HepG2 (cell line): ENCODE results near the gene NKD1. TPM values are rescaled to one million over a fixed set of nuclear protein-coding genes. Genes with fewer than 3 reads are reported as not detected.

Source experiments
- ATAC-seq: fragments of 200-7000 bp; cut with Tn5 transposase; 3 replicates; pipeline ENCODE4 v1.9.1; 2020; ENCODE audit warnings: mild to moderate bottlenecking, moderate library complexity
- BruUV-seq: library from RNA; stranded (reverse); fragments of 400-500 nt; replicated peaks from 2 replicates; lab custom pipeline; 2021; lab: Mats Ljungman, UMichigan
- CTCF ChIA-PET: fragments of 300-600 bp; formaldehyde crosslinking; extraction: SDS; loops from one replicate; lab custom pipeline; 2021; ENCODE audit warnings: low total read pairs, inconsistent platforms, low intra/inter-chr PET ratio; lab: Yijun Ruan, JAX
- POLR2A ChIA-PET: fragments of 350-600 bp; sonication (Branson Sonifier 250); formaldehyde crosslinking; loops from one replicate; lab custom pipeline; 2020; ENCODE audit warnings: antibody characterized with exemption, inconsistent platforms; lab: Yijun Ruan, JAX
- DNase-seq: peaks from one replicate; pipeline ENCODE4 v3.0.0-alpha.2; 2015; ENCODE audit warnings: low spot score
- FAIRE-seq: peaks from 3 replicates; lab custom pipeline; 2011; peaks lifted over from hg19 to GRCh38; lab: Jason Lieb, UNC
- H2AFZ ChIP-seq: one replicate; pipeline ENCODE4 v1.6.1; 2011; ENCODE audit warnings: low read length, inconsistent platforms
- H3K27ac ChIP-seq: fragments of 300-600 bp; 3 replicates; pipeline ENCODE4 v1.8.0; 2011; ENCODE audit warnings: mixed run types, mild to moderate bottlenecking, mixed read lengths, low read length, inconsistent platforms; ENCODE audit not compliant: insufficient read depth; ENCODE audit errors: extremely low read length
- H3K27me3 ChIP-seq, 2 experiments: fragments of 200-600 bp in 1 of 2; 2 replicates in 1 of 2; 3 replicates in 1 of 2; pipeline versions ENCODE4 v1.6.0 to v1.8.0; 2011; ENCODE audit warnings: low read length in 2 of 2, mild to moderate bottlenecking in 2 of 2, moderate library complexity in 2 of 2, inconsistent platforms in 1 of 2; ENCODE audit not compliant: insufficient read depth in 2 of 2, control insufficient read depth in 1 of 2
- H3K36me3 ChIP-seq, 2 experiments: fragments of 200-600 bp in 1 of 2; replicated peaks in 1 of 2; 2 replicates in 1 of 2; 3 replicates in 1 of 2; pipeline versions ENCODE4 v1.5.1 to v1.8.0; 2011; ENCODE audit warnings: low read length in 2 of 2, inconsistent platforms in 1 of 2; ENCODE audit not compliant: insufficient read depth in 2 of 2, control insufficient read depth in 1 of 2
- H3K4me1 ChIP-seq: 2 replicates; pipeline ENCODE4 v1.5.1; 2012; ENCODE audit warnings: low read length, inconsistent platforms; ENCODE audit not compliant: insufficient read depth
- H3K4me2 ChIP-seq: 2 replicates; pipeline ENCODE4 v1.6.0; 2011; ENCODE audit warnings: low read depth, low read length, inconsistent platforms
- H3K4me3 ChIP-seq, 3 experiments: fragments of 200-600 bp in 1 of 3; sonication (generic), shearing (Covaris generic) in 1 of 3; replicated peaks in 1 of 3; 2 replicates each; pipeline ENCODE4 v1.5.1; 2011 to 2016; ENCODE audit warnings: low read length in 3 of 3, inconsistent platforms in 2 of 3, low read depth in 2 of 3, mild to moderate bottlenecking in 2 of 3, control low read depth in 1 of 3, mixed read lengths in 1 of 3; ENCODE audit not compliant: insufficient read depth in 1 of 3
- H3K79me2 ChIP-seq: one replicate; pipeline ENCODE4 v1.6.1; 2011; ENCODE audit warnings: low read length, inconsistent platforms; ENCODE audit not compliant: insufficient read depth
- H3K9ac ChIP-seq: 2 replicates; pipeline ENCODE4 v1.6.0; 2011; ENCODE audit warnings: mild to moderate bottlenecking, low read depth, low read length, inconsistent platforms; ENCODE audit not compliant: insufficient read depth
- H3K9me3 ChIP-seq: 2 replicates; pipeline ENCODE4 v1.5.1; 2012; ENCODE audit warnings: mild to moderate bottlenecking, low read length
- H4K20me1 ChIP-seq: 2 replicates; pipeline ENCODE4 v1.6.0; 2011; ENCODE audit warnings: inconsistent platforms, mild to moderate bottlenecking, low read length, moderate library complexity; ENCODE audit not compliant: insufficient read depth
- ATRX ChIP-seq: sonication (generic); formaldehyde crosslinking; IDR thresholded peaks from 2 replicates; pipeline ENCODE4 v1.4.0; 2020; ENCODE audit warnings: missing genetic modification reagents, borderline replicate concordance
- CENPBD1 ChIP-seq: sonication (generic); formaldehyde crosslinking; IDR thresholded peaks from 2 replicates; pipeline ENCODE4 v1.8.0; 2022; ENCODE audit warnings: missing genetic modification reagents, low read depth, mild to moderate bottlenecking, borderline replicate concordance
- FOXA1 ChIP-seq, 2 experiments: fragments of 450-650 bp in 1 of 2; sonication (generic) in 1 of 2; formaldehyde crosslinking in 1 of 2; IDR thresholded peaks; 2 replicates each; pipeline versions ENCODE4 v1.4.0 to v1.6.1; 2016 to 2020; ENCODE audit warnings: missing genetic modification reagents in 1 of 2
- GTF3A ChIP-seq: sonication (generic); formaldehyde crosslinking; conservative IDR thresholded peaks from 2 replicates; pipeline ENCODE4 v1.4.0; 2020; ENCODE audit warnings: mild to moderate bottlenecking, missing genetic modification reagents
- MZF1 ChIP-seq: sonication (generic); formaldehyde crosslinking; IDR thresholded peaks from 2 replicates; pipeline ENCODE4 v1.8.1; 2023; ENCODE audit warnings: mild to moderate bottlenecking, missing genetic modification reagents, borderline replicate concordance
- NFATC3 ChIP-seq: sonication (generic); formaldehyde crosslinking; IDR thresholded peaks from 2 replicates; pipeline ENCODE4 v1.5.1; 2020; ENCODE audit warnings: mild to moderate bottlenecking, missing genetic modification reagents
- NFIB ChIP-seq: sonication (generic); formaldehyde crosslinking; IDR thresholded peaks from 2 replicates; pipeline ENCODE4 v1.9.0; 2021; ENCODE audit warnings: missing genetic modification reagents, mild to moderate bottlenecking, borderline replicate concordance
- RAD51 ChIP-seq: fragments of 450-650 bp; IDR thresholded peaks from 2 replicates; pipeline ENCODE4 v1.6.1; 2016; ENCODE audit warnings: borderline replicate concordance
- SMARCE1 ChIP-seq: fragments of 450-650 bp; IDR thresholded peaks from 2 replicates; pipeline ENCODE4 v1.6.1; 2017; ENCODE audit warnings: borderline replicate concordance
- ZNF18 ChIP-seq: sonication (generic); formaldehyde crosslinking; IDR thresholded peaks from 2 replicates; pipeline ENCODE4 v1.8.0; 2022; ENCODE audit warnings: mild to moderate bottlenecking, missing genetic modification reagents; ENCODE audit not compliant: insufficient replicate concordance
- ZNF446 ChIP-seq: sonication (generic); formaldehyde crosslinking; IDR thresholded peaks from 2 replicates; pipeline ENCODE4 v1.5.0; 2020; ENCODE audit warnings: mild to moderate bottlenecking, missing genetic modification reagents
- ZSCAN21 ChIP-seq: sonication (generic); formaldehyde crosslinking; IDR thresholded peaks from 2 replicates; pipeline ENCODE4 v1.8.0; 2022; ENCODE audit warnings: mild to moderate bottlenecking, missing genetic modification reagents, moderate library complexity, borderline replicate concordance
- WGBS: methylation state at CpG from one replicate; pipeline ENCODE4 v1.1.6; 2017; ENCODE audit warnings: low lambda C conversion rate; 5-methylcytosine and 5-hydroxymethylcytosine counted together
- in situ Hi-C: cut with HindIII; loops from 2 replicates; pipeline ENCODE4 v1.10.0; 2017; ENCODE audit warnings: low pct_unique_long_range_greater_than_20kb; ENCODE audit not compliant: extremely low pct_ligation_motif_present
- intact Hi-C: fragments of 100-400 bp; cut with micrococcal nuclease; formaldehyde crosslinking; loops from one replicate; pipeline ENCODE4 v1.10.0; 2022; ENCODE audit not compliant: unreplicated experiment
- polyA plus RNA-seq, 8 experiments: library from polyadenylated mRNA; depleted of rRNA in 3 of 8; stranded (reverse) in 7 of 8; unstranded in 1 of 8; fragments of >200 nt; fragmentation: Illumina TruSeq in 4 of 8; extraction: Trizol in 4 of 8; gene quantifications; 2 replicates each; pipeline versions ENCODE4 v1.2.1 to v1.2.3, GENCODE V29; 2011 to 2016; ENCODE audit warnings: low read depth in 4 of 8, missing spikeins in 1 of 8, mixed read lengths in 1 of 8; ENCODE audit not compliant: insufficient read depth in 1 of 8
- total RNA-seq, 5 experiments: library from RNA; depleted of rRNA; stranded (reverse); fragments of >200 nt; fragmentation: Illumina TruSeq; extraction: Trizol; gene quantifications; 2 replicates each; pipeline ENCODE4 v1.2.3, GENCODE V29; 2016; ENCODE audit warnings: low read depth in 1 of 5
- TF ChIP-seq, protein P1 (sequence below): sonication (generic); formaldehyde crosslinking; IDR thresholded peaks from 2 replicates; pipeline ENCODE4 v1.4.0; 2020; ENCODE audit warnings: missing genetic modification reagents, borderline replicate concordance
- TF ChIP-seq, protein P2 (sequence below): sonication (generic); formaldehyde crosslinking; IDR thresholded peaks from 2 replicates; pipeline ENCODE4 v1.5.0; 2020; ENCODE audit warnings: missing genetic modification reagents

NKD1 gene
- total and polyA plus RNA-seq, 2 of the 13 experiments (the other 11 are each of a cell fraction or from before 2014, with no cell fraction given): 70.4 to 121 TPM

DNA sequence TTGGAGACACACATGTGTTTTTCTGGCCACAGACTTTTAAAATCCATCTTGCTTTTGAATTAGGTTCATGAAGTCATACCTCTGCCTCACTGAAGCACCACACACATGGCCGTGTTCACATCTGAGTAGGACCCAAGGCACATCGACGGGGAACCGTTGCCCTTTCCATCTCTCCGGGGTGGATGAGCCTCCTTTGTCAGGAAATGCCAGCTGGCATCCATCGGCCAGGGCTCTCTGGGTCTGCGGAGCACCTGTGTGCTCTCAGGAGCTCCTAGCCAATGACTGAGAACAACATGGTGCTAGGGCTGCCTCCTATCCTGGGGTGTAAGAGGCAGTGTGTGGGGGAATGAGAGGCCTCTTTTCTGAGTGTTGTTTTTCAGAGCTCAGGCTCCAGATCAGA, 24.5 kb upstream of the NKD1 start:
- H2AFZ ChIP-seq: no peak overlapping the region
- intact Hi-C loops (loop anchor here (5.0 kb wide), 2 partner anchors 56 to 151 kb away; no protein-coding TSS in a partner anchor), in situ Hi-C loops (no loop called here)
- no peak for ATAC-seq
- no peak overlapping the region for H3K27ac ChIP-seq
- peaks cover 54% of the 10 kb centered on the region for H3K4me1 ChIP-seq
- TF ChIP-seq, protein P1, sequence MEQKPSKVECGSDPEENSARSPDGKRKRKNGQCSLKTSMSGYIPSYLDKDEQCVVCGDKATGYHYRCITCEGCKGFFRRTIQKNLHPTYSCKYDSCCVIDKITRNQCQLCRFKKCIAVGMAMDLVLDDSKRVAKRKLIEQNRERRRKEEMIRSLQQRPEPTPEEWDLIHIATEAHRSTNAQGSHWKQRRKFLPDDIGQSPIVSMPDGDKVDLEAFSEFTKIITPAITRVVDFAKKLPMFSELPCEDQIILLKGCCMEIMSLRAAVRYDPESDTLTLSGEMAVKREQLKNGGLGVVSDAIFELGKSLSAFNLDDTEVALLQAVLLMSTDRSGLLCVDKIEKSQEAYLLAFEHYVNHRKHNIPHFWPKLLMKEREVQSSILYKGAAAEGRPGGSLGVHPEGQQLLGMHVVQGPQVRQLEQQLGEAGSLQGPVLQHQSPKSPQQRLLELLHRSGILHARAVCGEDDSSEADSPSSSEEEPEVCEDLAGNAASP (CRISPR knock-in tag): no peak
- no peak for TF ChIP-seq ZNF446 (CRISPR knock-in tag)
- TF ChIP-seq FOXA1 (IDR thresholded peaks at IDR 0.05): no peak
- TF ChIP-seq FOXA1 (CRISPR knock-in tag; IDR thresholded peaks at IDR 0.05): no peak
- no peak for TF ChIP-seq RAD51
- TF ChIP-seq NFATC3 (CRISPR knock-in tag): no peak
- TF ChIP-seq NFIB (CRISPR knock-in tag): no peak
- H3K4me3 ChIP-seq: no peak overlapping the region
- no peak overlapping the region for H3K9ac ChIP-seq
- POLR2A ChIA-PET: interaction anchor here (1.3 to 2.5 kb wide), 3 partner anchors 18 to 56 kb away, joined by 3 to 7 read pairs (median 5); partner anchors contain the start of gene NKD1
- BruUV-seq: no TSS peak
- no peaks in the 10 kb centered on the region for H4K20me1 ChIP-seq
- H3K36me3 ChIP-seq: peaks cover 34 to 41% of the 10 kb centered on the region in 2 experiments
- H3K9me3 ChIP-seq: peaks cover 3% of the 10 kb centered on the region; the same call in 1 of the 2 replicates
- over 99% methylated on average over 7 of the region's 7 CpGs for WGBS
- DNase-seq: no peak
- CTCF ChIA-PET: no interaction called here
- peaks cover 16% of the 10 kb centered on the region for H3K79me2 ChIP-seq
- FAIRE-seq: no peak
- H3K4me2 ChIP-seq: no peak overlapping the region
- no peaks in the 10 kb centered on the region for H3K27me3 ChIP-seq

GRCh38 chr16:50525262-50525661, 22.9 kb upstream of the NKD1 start:
- no peak for ATAC-seq
- DNase-seq: no peak
- H3K27ac ChIP-seq: no peak overlapping the region
- ChIA-PET CTCF (no interaction called here), POLR2A (interaction anchor here (0.9 kb wide), 1 partner anchor 23 kb away, joined by 3 read pairs; the partner anchor contains the start of gene NKD1)
- no peak overlapping the region for H3K4me2 ChIP-seq
- peaks cover 34 to 41% of the 10 kb centered on the region in 2 experiments for H3K36me3 ChIP-seq
- no peak for FAIRE-seq
- BruUV-seq: no TSS peak
- H3K27me3 ChIP-seq: no peaks in the 10 kb centered on the region
- H3K9me3 ChIP-seq: peaks cover 18% of the 10 kb centered on the region
- H3K4me1 ChIP-seq: peaks cover 52% of the 10 kb centered on the region
- 97% methylated on average over 3 of the region's 3 CpGs for WGBS
- intact Hi-C loops (no loop called here), in situ Hi-C loops (no loop called here)
- H3K9ac ChIP-seq: no peak overlapping the region
- H3K79me2 ChIP-seq: peaks cover 11% of the 10 kb centered on the region
- H4K20me1 ChIP-seq: no peaks in the 10 kb centered on the region
- no peak overlapping the region for H2AFZ ChIP-seq
- no peak overlapping the region for H3K4me3 ChIP-seq
- TF ChIP-seq ZNF18 (CRISPR knock-in tag) (no peak), ZSCAN21 (CRISPR knock-in tag) (no peak), GTF3A (CRISPR knock-in tag) (no peak), MZF1 (CRISPR knock-in tag) (no peak), CENPBD1 (CRISPR knock-in tag) (no peak), ATRX (CRISPR knock-in tag) (no peak), SMARCE1 (no peak)
- TF ChIP-seq, protein P2, sequence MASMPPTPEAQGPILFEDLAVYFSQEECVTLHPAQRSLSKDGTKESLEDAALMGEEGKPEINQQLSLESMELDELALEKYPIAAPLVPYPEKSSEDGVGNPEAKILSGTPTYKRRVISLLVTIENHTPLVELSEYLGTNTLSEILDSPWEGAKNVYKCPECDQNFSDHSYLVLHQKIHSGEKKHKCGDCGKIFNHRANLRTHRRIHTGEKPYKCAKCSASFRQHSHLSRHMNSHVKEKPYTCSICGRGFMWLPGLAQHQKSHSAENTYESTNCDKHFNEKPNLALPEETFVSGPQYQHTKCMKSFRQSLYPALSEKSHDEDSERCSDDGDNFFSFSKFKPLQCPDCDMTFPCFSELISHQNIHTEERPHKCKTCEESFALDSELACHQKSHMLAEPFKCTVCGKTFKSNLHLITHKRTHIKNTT: no peak
